ENCODE results near the gene FRYL.

DNA sequence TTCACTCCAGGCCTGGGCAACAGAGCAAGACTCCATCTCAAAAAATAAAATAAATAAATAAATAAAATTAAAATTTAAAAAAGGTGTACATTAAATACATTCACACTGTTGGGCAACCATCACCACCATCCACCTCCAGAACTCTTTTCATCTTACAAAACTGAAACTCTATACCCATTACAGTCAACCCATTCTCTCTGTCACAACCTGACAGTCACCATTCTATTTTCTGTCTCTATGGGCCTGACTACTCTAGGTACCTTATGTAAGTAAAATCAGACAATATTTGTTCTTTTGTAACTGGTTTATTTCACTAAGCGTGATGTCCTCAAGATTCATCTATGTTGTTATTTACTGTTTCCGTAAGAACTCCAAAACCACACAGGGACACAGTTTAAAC, 59.6 kb downstream of the FRYL start:
- TF ChIP-seq, protein P1, sequence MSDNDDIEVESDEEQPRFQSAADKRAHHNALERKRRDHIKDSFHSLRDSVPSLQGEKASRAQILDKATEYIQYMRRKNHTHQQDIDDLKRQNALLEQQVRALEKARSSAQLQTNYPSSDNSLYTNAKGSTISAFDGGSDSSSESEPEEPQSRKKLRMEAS (IDR thresholded peaks at IDR 0.05) = no peak
- TF ChIP-seq ZBTB7A (IDR thresholded peaks at IDR 0.05; ENCODE audit: low read depth) (no peak), EP300 (IDR thresholded peaks at IDR 0.05; ENCODE audit: borderline replicate concordance) (no peak), TCF12 (IDR thresholded peaks at IDR 0.05; ENCODE audit: low read depth) (no peak)
- TF ChIP-seq, protein P2, sequence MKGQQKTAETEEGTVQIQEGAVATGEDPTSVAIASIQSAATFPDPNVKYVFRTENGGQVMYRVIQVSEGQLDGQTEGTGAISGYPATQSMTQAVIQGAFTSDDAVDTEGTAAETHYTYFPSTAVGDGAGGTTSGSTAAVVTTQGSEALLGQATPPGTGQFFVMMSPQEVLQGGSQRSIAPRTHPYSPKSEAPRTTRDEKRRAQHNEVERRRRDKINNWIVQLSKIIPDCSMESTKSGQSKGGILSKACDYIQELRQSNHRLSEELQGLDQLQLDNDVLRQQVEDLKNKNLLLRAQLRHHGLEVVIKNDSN (IDR thresholded peaks at IDR 0.05) = no peak
- TF ChIP-seq, protein P3, sequence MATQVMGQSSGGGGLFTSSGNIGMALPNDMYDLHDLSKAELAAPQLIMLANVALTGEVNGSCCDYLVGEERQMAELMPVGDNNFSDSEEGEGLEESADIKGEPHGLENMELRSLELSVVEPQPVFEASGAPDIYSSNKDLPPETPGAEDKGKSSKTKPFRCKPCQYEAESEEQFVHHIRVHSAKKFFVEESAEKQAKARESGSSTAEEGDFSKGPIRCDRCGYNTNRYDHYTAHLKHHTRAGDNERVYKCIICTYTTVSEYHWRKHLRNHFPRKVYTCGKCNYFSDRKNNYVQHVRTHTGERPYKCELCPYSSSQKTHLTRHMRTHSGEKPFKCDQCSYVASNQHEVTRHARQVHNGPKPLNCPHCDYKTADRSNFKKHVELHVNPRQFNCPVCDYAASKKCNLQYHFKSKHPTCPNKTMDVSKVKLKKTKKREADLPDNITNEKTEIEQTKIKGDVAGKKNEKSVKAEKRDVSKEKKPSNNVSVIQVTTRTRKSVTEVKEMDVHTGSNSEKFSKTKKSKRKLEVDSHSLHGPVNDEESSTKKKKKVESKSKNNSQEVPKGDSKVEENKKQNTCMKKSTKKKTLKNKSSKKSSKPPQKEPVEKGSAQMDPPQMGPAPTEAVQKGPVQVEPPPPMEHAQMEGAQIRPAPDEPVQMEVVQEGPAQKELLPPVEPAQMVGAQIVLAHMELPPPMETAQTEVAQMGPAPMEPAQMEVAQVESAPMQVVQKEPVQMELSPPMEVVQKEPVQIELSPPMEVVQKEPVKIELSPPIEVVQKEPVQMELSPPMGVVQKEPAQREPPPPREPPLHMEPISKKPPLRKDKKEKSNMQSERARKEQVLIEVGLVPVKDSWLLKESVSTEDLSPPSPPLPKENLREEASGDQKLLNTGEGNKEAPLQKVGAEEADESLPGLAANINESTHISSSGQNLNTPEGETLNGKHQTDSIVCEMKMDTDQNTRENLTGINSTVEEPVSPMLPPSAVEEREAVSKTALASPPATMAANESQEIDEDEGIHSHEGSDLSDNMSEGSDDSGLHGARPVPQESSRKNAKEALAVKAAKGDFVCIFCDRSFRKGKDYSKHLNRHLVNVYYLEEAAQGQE (IDR thresholded peaks at IDR 0.05; ENCODE audit: low read depth) = no peak
